Smooth muscle cell (in vitro differentiated cells): ENCODE measurements around the gene GAB2. TPM values are rescaled to one million over a fixed set of nuclear protein-coding genes. Genes with fewer than 3 reads are reported as not detected.
"Not testable (repeated sequence)": the region's sequence is repeated elsewhere in the genome, so short reads cannot be mapped to it uniquely, and the experiment has no call there.

ENCODE experiments used
- DNase-seq: peaks from one replicate; lab custom pipeline; 2025; ENCODE audit not compliant: unreplicated experiment; lab: John Stamatoyannopoulos, UW
- H2AFZ ChIP-seq: fragments of 200-600 bp; sonication (generic); 2 replicates; pipeline ENCODE4 v1.6.0; 2016; ENCODE audit warnings: antibody characterized with exemption, low read depth, mild to moderate bottlenecking
- H3F3A ChIP-seq: fragments of 200-600 bp; sonication (generic); 2 replicates; pipeline ENCODE4 v1.6.0; 2017; ENCODE audit warnings: antibody characterized with exemption, low read depth
- H3K27ac ChIP-seq: fragments of 200-600 bp; sonication (generic); 2 replicates; pipeline ENCODE4 v1.5.1; 2016; ENCODE audit warnings: low read depth, mild to moderate bottlenecking
- H3K27me3 ChIP-seq: fragments of 200-600 bp; sonication (generic); 2 replicates; pipeline ENCODE4 v1.6.1; 2016; ENCODE audit warnings: low read depth, mild to moderate bottlenecking
- H3K36me3 ChIP-seq: fragments of 200-600 bp; sonication (generic); 2 replicates; pipeline ENCODE4 v1.5.1; 2016; ENCODE audit warnings: low read depth
- H3K4me1 ChIP-seq: fragments of 200-600 bp; sonication (generic); 2 replicates; pipeline ENCODE4 v1.5.1; 2016; ENCODE audit warnings: low read depth
- H3K4me2 ChIP-seq: fragments of 200-600 bp; sonication (generic); 2 replicates; pipeline ENCODE4 v1.6.0; 2016; ENCODE audit warnings: mild to moderate bottlenecking
- H3K4me3 ChIP-seq: fragments of 200-600 bp; sonication (generic); 2 replicates; pipeline ENCODE4 v1.5.1; 2016; ENCODE audit warnings: mild to moderate bottlenecking
- H3K79me2 ChIP-seq: fragments of 200-600 bp; sonication (generic); 2 replicates; pipeline ENCODE4 v1.6.0; 2016; ENCODE audit warnings: low read depth, mild to moderate bottlenecking
- H3K9ac ChIP-seq: fragments of 200-600 bp; sonication (generic); 2 replicates; pipeline ENCODE4 v1.6.0; 2016; ENCODE audit warnings: low read depth
- H3K9me3 ChIP-seq: fragments of 200-600 bp; sonication (generic); replicated peaks from 2 replicates; pipeline ENCODE4 v1.5.1; 2016; ENCODE audit warnings: low read depth
- H4K20me1 ChIP-seq: fragments of 200-600 bp; sonication (generic); 2 replicates; pipeline ENCODE4 v1.6.0; 2016; ENCODE audit warnings: low read depth
- CTCF ChIP-seq: fragments of 200-600 bp; sonication (generic); IDR thresholded peaks from 2 replicates; pipeline ENCODE4 v1.5.1; 2017; ENCODE audit warnings: borderline replicate concordance, mild to moderate bottlenecking, antibody characterized with exemption; ENCODE audit not compliant: insufficient read depth, poor library complexity, severe bottlenecking
- WGBS: methylation state at CpG from one replicate; pipeline ENCODE4 v1.1.7; 2016; ENCODE audit warnings: low lambda C conversion rate; 5-methylcytosine and 5-hydroxymethylcytosine counted together
- polyA plus RNA-seq: library from polyadenylated mRNA; unstranded; fragments of >200 nt; fragmentation: Nextera tagmentation; extraction: Ambion mirVana; gene quantifications from 2 replicates; pipeline ENCODE4 v1.2.1, GENCODE V29; 2016
- total RNA-seq: library from RNA; depleted of rRNA; stranded (reverse); fragments of >200 nt; gene quantifications from 2 replicates; pipeline ENCODE4 v1.2.3, GENCODE V29; 2014

The GAB2 gene
- total and polyA plus RNA-seq, 2 experiments from 2014 or later: 4.2 to 9.7 TPM

GRCh38 chr11:78295347-78295746, 122.3 kb downstream of the GAB2 start:
- Histone ChIP-seq H3K27me3 (no peaks in the 10 kb centered on the region), H3F3A (peaks cover 7% of the 10 kb centered on the region), H3K27ac (peak overlapping the region; percentile 85), H3K9me3 (no peaks in the 10 kb centered on the region), H3K4me3 (no peak overlapping the region), H3K79me2 (peaks cover 45% of the 10 kb centered on the region), H3K36me3 (no peaks in the 10 kb centered on the region), H3K4me1 (peaks cover 32% of the 10 kb centered on the region), H4K20me1 (no peaks in the 10 kb centered on the region), H2AFZ (no peak overlapping the region), H3K4me2 (no peak overlapping the region), H3K9ac (no peak overlapping the region)
- TF ChIP-seq CTCF: no peak
- WGBS: 95% methylated on average over 3 of the region's 3 CpGs
- no peak for DNase-seq

GRCh38 chr11:78294100-78294499, 123.5 kb downstream of the GAB2 start:
- WGBS: 96% methylated on average over 5 of the region's 5 CpGs
- DNase-seq, H3K9ac ChIP-seq: not testable (repeated sequence)

GRCh38 chr11:78293536-78293935, 124.1 kb downstream of the GAB2 start:
- H4K20me1 ChIP-seq: no peaks in the 10 kb centered on the region
- DNase-seq: no peak

More at GRCh38 chr11:78294100-78294499, 123.5 kb downstream of the GAB2 start:
- not testable (repeated sequence) for H3K4me2 ChIP-seq, H4K20me1 ChIP-seq, H3F3A ChIP-seq, H3K27ac ChIP-seq, H3K27me3 ChIP-seq, H3K4me3 ChIP-seq, H2AFZ ChIP-seq, H3K9me3 ChIP-seq, H3K36me3 ChIP-seq
- peaks cover 44% of the 10 kb centered on the region for H3K79me2 ChIP-seq
- H3K4me1 ChIP-seq: peaks cover 28% of the 10 kb centered on the region

GRCh38 chr11:78292109-78292803, 125.4 kb downstream of the GAB2 start:
- Histone ChIP-seq H3K27me3 (no peaks in the 10 kb centered on the region), H2AFZ (no peak overlapping the region), H3K36me3 (no peaks in the 10 kb centered on the region), H4K20me1 (peaks cover under 1% of the 10 kb centered on the region), H3K4me1 (peaks cover 12% of the 10 kb centered on the region), H3K79me2 (peaks cover 51% of the 10 kb centered on the region), H3K4me3 (no peak overlapping the region), H3K4me2 (no peak overlapping the region), H3K27ac (no peak overlapping the region), H3K9ac (no peak overlapping the region), H3K9me3 (no peaks in the 10 kb centered on the region), H3F3A (peaks cover 5% of the 10 kb centered on the region)
- no peak for TF ChIP-seq CTCF
- WGBS: 84% methylated on average over 9 of the region's 9 CpGs
- DNase-seq: no peak

More at GRCh38 chr11:78293536-78293935, 124.1 kb downstream of the GAB2 start:
- no peak overlapping the region for H2AFZ ChIP-seq
- peaks cover 46% of the 10 kb centered on the region for H3K79me2 ChIP-seq
- no peak overlapping the region for H3K27ac ChIP-seq
- no peak overlapping the region for H3K4me3 ChIP-seq
- no peaks in the 10 kb centered on the region for H3K9me3 ChIP-seq
- no peak overlapping the region for H3K9ac ChIP-seq
- H3K27me3 ChIP-seq: no peaks in the 10 kb centered on the region
- H3K36me3 ChIP-seq: no peaks in the 10 kb centered on the region
- TF ChIP-seq CTCF: no peak
- peaks cover 7% of the 10 kb centered on the region for H3F3A ChIP-seq
- no peak overlapping the region for H3K4me2 ChIP-seq
- H3K4me1 ChIP-seq: peaks cover 23% of the 10 kb centered on the region
- over 99% methylated on average over 6 of the region's 6 CpGs for WGBS
